Ovary (tissue), 9 donors: Measurements from ENCODE around the gene PLEKHJ1. TPM values are rescaled to one million over a fixed set of nuclear protein-coding genes. Genes with fewer than 3 reads are reported as not detected.

Experiments
- DNase-seq, 5 donors: peaks; one replicate each; pipeline ENCODE4 v3.0.0-alpha.2; 2019 to 2020
- H3K27ac ChIP-seq, 2 donors: fragments of 200-600 bp; one replicate each; pipeline versions ENCODE4 v1.5.1 to v1.8.0; 2019 to 2022
- H3K27me3 ChIP-seq: fragments of 200-600 bp; one replicate; pipeline ENCODE4 v1.8.0; 2022
- H3K36me3 ChIP-seq: fragments of 200-600 bp; sonication (generic); one replicate; pipeline ENCODE4 v1.5.1; 2019
- H3K4me1 ChIP-seq: one replicate; pipeline ENCODE4 v1.8.1; 2013; ENCODE audit warnings: mild to moderate bottlenecking, moderate library complexity; ENCODE audit not compliant: insufficient read depth
- H3K4me3 ChIP-seq: fragments of 200-600 bp; sonication (generic); one replicate; pipeline ENCODE4 v1.5.1; 2017
- H3K9me3 ChIP-seq, 2 donors: fragments of 200-600 bp in 1 of 2; sonication (generic) in 1 of 2; one replicate each; pipeline versions ENCODE4 v1.5.1 to v1.8.1; 2013 to 2019; ENCODE audit warnings: mild to moderate bottlenecking in 1 of 2, moderate library complexity in 1 of 2
- EP300 ChIP-seq: sonication (generic); formaldehyde crosslinking; IDR thresholded peaks from one replicate; pipeline ENCODE4 v1.6.1; 2017; ENCODE audit warnings: antibody characterized with exemption
- POLR2A ChIP-seq: fragments of 450-650 bp; IDR thresholded peaks from one replicate; pipeline ENCODE4 v1.6.1; 2017; ENCODE audit warnings: antibody characterized with exemption, mild to moderate bottlenecking, moderate library complexity
- WGBS, 3 donors: extraction: QIAGEN DNeasy Blood & Tissue Kit in 1 of 3; methylation state at CpG; one replicate each; pipeline versions ENCODE4 v1.1.5 to v1.1.7; 2013 to 2017; 5-methylcytosine and 5-hydroxymethylcytosine counted together
- intact Hi-C, 4 donors: fragments of 100-400 bp; cut with DNase I; formaldehyde crosslinking; loops; one replicate each; pipeline versions ENCODE4 v1.11.0 to v1.15.1; 2022 to 2023
- polyA plus RNA-seq, 2 donors: library from polyadenylated mRNA; stranded (reverse); fragments of 200-250 nt in 1 of 2; fragments of 350-450 nt in 1 of 2; fragmentation: Illumina TruSeq in 1 of 2; extraction: RNeasy Lipid Tissue Mini Kit (QIAGEN cat#74804) in 1 of 2; gene quantifications; one replicate each; pipeline ENCODE4 v1.2.3, GENCODE V29; 2013 to 2014
- total RNA-seq, 7 donors: library from RNA; depleted of rRNA in 2 of 7; stranded (reverse); fragments of >200 nt in 2 of 7; fragmentation: NEBNext Ultra II Directional in 3 of 7; extraction: Animal tissue kit (Norgen Biotek cat#: 25700) in 3 of 7; gene quantifications; one replicate each; pipeline versions ENCODE4 v1.1.0 to v1.2.4, GENCODE V29; 2016 to 2023
- TF ChIP-seq, protein P1 (sequence below), 3 donors: fragments of 450-650 bp in 2 of 3; fragments of 200-600 bp in 1 of 3; IDR thresholded peaks; one replicate each; pipeline versions ENCODE4 v1.5.1 to v1.8.0; 2016 to 2022; ENCODE audit warnings: antibody characterized with exemption in 3 of 3, mild to moderate bottlenecking in 1 of 3
- donor health status: DM: no; HTN: no; CAD: no; lungs with moderate emphysema.
- donor health status: DM: no; HTN: no; CAD: no.
- donor health status: Bipolar disorder and iron deficiency.
- donor health status: DM: yes; HTN: yes; CAD: no.
- donor health status: DM: no; HTN: no; CAD: no.
- donor health status: DM: yes; HTN: yes; CAD: no.

PLEKHJ1 gene
- total and polyA plus RNA-seq, 9 donors: 17.1 to 57.9 (median 46.8) TPM

DNA sequence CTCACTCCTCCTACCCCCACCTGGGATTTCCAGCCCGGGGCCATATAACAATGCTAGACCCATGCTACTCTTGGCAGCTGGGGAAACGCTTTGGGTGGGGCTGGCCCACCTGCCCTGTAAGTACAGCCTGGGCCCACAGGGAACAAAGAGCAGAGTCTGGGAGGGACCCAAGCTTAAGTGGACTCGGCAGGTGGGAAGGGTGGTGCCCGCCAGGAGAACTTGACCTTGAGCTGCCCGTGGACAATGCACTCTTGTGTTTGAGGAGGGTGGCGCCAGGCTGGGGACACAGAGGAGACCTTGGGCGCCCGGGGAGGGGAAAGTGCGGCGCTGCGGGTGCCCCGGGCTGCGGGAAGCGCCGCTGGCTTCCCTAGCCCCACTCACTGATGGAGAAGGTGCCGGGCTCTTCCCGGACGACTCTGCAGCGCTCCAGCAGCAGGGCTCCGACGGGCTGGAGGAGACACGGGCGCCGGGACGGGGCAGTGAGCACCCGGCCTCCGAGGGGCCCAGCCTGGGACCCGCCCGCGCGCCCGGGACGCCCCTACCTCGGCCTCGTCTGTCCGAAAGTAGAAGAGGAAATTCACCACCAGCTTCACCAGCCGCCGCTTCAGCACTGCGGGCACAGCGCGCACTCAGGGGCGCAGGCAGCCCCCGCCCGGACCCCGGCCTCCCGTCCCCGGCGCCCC is 607 bp downstream of the PLEKHJ1 start:
- 0 to 2% (median 1%) methylated on average over 28 to 48 of the region's 48 CpGs for WGBS, 3 donors
- DNase-seq: peak in 1 of 5 donors; percentile 57
- H3K4me1 ChIP-seq: peaks cover 18% of the 10 kb centered on the region
- H3K27me3 ChIP-seq: no peaks in the 10 kb centered on the region
- H3K4me3 ChIP-seq: peak overlapping the region; percentile 92
- TF ChIP-seq, protein P1, sequence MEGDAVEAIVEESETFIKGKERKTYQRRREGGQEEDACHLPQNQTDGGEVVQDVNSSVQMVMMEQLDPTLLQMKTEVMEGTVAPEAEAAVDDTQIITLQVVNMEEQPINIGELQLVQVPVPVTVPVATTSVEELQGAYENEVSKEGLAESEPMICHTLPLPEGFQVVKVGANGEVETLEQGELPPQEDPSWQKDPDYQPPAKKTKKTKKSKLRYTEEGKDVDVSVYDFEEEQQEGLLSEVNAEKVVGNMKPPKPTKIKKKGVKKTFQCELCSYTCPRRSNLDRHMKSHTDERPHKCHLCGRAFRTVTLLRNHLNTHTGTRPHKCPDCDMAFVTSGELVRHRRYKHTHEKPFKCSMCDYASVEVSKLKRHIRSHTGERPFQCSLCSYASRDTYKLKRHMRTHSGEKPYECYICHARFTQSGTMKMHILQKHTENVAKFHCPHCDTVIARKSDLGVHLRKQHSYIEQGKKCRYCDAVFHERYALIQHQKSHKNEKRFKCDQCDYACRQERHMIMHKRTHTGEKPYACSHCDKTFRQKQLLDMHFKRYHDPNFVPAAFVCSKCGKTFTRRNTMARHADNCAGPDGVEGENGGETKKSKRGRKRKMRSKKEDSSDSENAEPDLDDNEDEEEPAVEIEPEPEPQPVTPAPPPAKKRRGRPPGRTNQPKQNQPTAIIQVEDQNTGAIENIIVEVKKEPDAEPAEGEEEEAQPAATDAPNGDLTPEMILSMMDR (IDR thresholded peaks at IDR 0.05): no peak
- no peak for TF ChIP-seq EP300
- TF ChIP-seq POLR2A: no peak
- intact Hi-C loops: loop anchor here (2.0 to 10.0 kb wide), 5 partner anchors 35 to 157 kb away; partner anchors contain the start of gene DOT1L (in 1 of the 4)
- H3K27ac ChIP-seq: peak overlapping the region; percentile 44 to 100
- H3K9me3 ChIP-seq: no peaks in the 10 kb centered on the region
- H3K36me3 ChIP-seq: no peaks in the 10 kb centered on the region

- Histone ChIP-seq H3K4me1 (peaks cover 13% of the 10 kb centered on the region), H3K9me3 (no peaks in the 10 kb centered on the region), H3K27me3 (no peaks in the 10 kb centered on the region), H3K36me3 (no peaks in the 10 kb centered on the region), H3K27ac (no peak overlapping the region), H3K4me3 (peak overlapping the region; percentile 92)
- DNase-seq: no peak
- WGBS, 3 donors: 39 to 46% (median 44%) methylated on average over 6 of the region's 6 CpGs
- TF ChIP-seq EP300 (no peak), POLR2A (no peak)
- intact Hi-C loops: loop anchor here in 3 of 4 donors (5.0 to 10.0 kb wide), 4 partner anchors 37 to 157 kb away; partner anchors contain the start of gene DOT1L (in 1 of the 3)
These were observed 1.1 kb downstream of the PLEKHJ1 start for GRCh38 chr19:2234996-2235380.

- intact Hi-C loops: loop anchor here in 2 of 4 donors (5.0 to 10.0 kb wide), 2 partner anchors 66 to 69 kb away; partner anchors contain the start of gene DOT1L (in 1 of the 2)
- peaks cover 12% of the 10 kb centered on the region for H3K4me1 ChIP-seq
- no peak overlapping the region for H3K4me3 ChIP-seq
- no peaks in the 10 kb centered on the region for H3K9me3 ChIP-seq
- WGBS, 3 donors: 85 to 87% (median 86%) methylated on average over 25 of the region's 25 CpGs
- TF ChIP-seq EP300: no peak
- no peak for TF ChIP-seq POLR2A
- DNase-seq: no peak
- H3K36me3 ChIP-seq: no peaks in the 10 kb centered on the region
- H3K27ac ChIP-seq: no peak overlapping the region
- no peaks in the 10 kb centered on the region for H3K27me3 ChIP-seq
These were observed 2.4 kb downstream of the PLEKHJ1 start for GRCh38 chr19:2233601-2234280.

DNA sequence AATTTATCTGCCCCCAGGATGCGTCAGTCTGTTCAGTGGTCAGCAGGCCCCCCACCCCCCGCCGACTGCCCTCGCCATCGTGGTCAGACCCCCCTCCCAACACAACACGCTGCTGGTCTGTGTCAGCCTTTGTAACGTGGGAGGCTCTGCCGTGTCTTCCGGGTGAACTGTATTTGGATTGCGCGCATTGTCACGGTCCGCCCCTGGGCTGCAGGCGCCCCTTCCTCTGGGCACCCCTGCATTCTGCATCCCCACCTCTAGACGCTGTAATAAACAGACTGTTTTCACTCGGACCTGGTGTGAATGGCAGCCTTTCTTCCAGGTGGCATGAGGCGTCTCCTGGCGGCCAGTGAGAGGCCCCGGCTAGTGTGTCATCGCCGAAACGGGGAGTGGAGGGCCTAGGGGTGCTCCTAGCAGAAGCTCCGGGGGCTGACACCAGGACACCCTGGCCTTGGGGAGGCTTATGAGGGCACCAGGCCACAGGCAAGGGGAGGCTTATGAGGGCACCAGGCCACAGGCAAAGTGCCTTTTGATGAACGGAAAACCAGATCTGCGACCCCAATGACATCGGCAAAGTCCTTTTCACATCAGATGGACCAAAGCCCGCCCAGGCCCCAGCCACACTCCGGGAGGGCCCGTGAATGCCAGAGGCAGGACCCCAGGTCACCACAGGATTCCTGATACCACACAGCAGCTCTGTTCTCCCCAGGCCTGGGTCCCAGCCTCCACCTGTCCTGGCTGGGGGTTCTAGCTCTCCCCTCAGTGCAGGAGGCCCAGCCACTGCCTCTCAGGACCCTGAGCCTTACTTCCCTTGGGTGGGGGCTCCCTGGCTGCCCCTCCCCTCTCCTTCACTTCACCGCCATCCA is 3.6 kb downstream of the PLEKHJ1 start:
- H3K4me3 ChIP-seq: no peak overlapping the region
- intact Hi-C loops: loop anchor here in 2 of 4 donors (5.0 to 10.0 kb wide), 2 partner anchors 65 to 68 kb away; partner anchors contain the start of gene DOT1L (in 1 of the 2)
- no peak for DNase-seq
- no peaks in the 10 kb centered on the region for H3K9me3 ChIP-seq
- 66 to 73% (median 71%) methylated on average over 30 of the region's 30 CpGs for WGBS, 3 donors
- no peak for TF ChIP-seq POLR2A
- TF ChIP-seq, protein P1 (IDR thresholded peaks at IDR 0.05): no peak
- TF ChIP-seq EP300: no peak
- peaks cover 4% of the 10 kb centered on the region for H3K4me1 ChIP-seq
- H3K27me3 ChIP-seq: no peaks in the 10 kb centered on the region
- no peaks in the 10 kb centered on the region for H3K36me3 ChIP-seq
- no peak overlapping the region for H3K27ac ChIP-seq
